IMR-90 (cell line): Measurements from ENCODE around the gene AHI1. TPM values are rescaled to one million over a fixed set of nuclear protein-coding genes. Genes with fewer than 3 reads are reported as not detected.

Experiments used
- ATAC-seq: fragments of 200-7000 bp; cut with Tn5 transposase; 2 replicates; pipeline ENCODE4 v1.9.1; 2020; ENCODE audit warnings: low read depth, mild to moderate bottlenecking, moderate library complexity
- BruUV-seq: library from RNA; stranded (reverse); fragments of 400-500 nt; replicated peaks from 2 replicates; lab custom pipeline; 2021; lab: Mats Ljungman, UMichigan
- CTCF ChIA-PET: fragments of 300-600 bp; formaldehyde crosslinking; extraction: SDS; loops from one replicate; lab custom pipeline; 2021; ENCODE audit warnings: antibody characterized with exemption; lab: Yijun Ruan, JAX
- POLR2A ChIA-PET: fragments of 300-600 bp; sonication (Branson Sonifier 250); formaldehyde crosslinking; loops from one replicate; lab custom pipeline; 2022; ENCODE audit warnings: antibody characterized with exemption; ENCODE audit not compliant: unreplicated experiment; lab: Charles Lee
- DNase-seq: peaks from one replicate; pipeline ENCODE4 v3.0.0; 2013
- H2AFZ ChIP-seq: replicated peaks from 2 replicates; pipeline ENCODE3; 2013; ENCODE audit warnings: low read length, mild to moderate bottlenecking; ENCODE audit not compliant: poor library complexity
- H2AK5ac ChIP-seq: 2 replicates; pipeline ENCODE4 v1.6.1; 2013; ENCODE audit warnings: low read depth, low read length, inconsistent platforms
- H2AK9ac ChIP-seq: replicated peaks from 2 replicates; pipeline ENCODE3; 2013; ENCODE audit warnings: mild to moderate bottlenecking, low read depth, low read length, moderate library complexity; ENCODE audit not compliant: poor library complexity
- H2BK120ac ChIP-seq: 2 replicates; pipeline ENCODE4 v1.6.1; 2013; ENCODE audit warnings: low read depth, low read length, inconsistent platforms
- H2BK15ac ChIP-seq: 3 replicates; pipeline ENCODE4 v1.6.1; 2013; ENCODE audit warnings: low read depth, low read length, inconsistent platforms
- H2BK20ac ChIP-seq: 2 replicates; pipeline ENCODE4 v1.6.1; 2013; ENCODE audit warnings: low read depth, mild to moderate bottlenecking, inconsistent platforms, low read length, moderate library complexity
- H2BK5ac ChIP-seq: 2 replicates; pipeline ENCODE4 v1.6.1; 2013; ENCODE audit warnings: mild to moderate bottlenecking, low read depth, low read length, inconsistent platforms; ENCODE audit not compliant: poor library complexity, severe bottlenecking
- H3K14ac ChIP-seq: replicated peaks from 2 replicates; pipeline ENCODE4 v1.6.1; 2013; ENCODE audit warnings: low read depth, low read length, inconsistent platforms
- H3K18ac ChIP-seq: 2 replicates; pipeline ENCODE4 v1.6.1; 2013; ENCODE audit warnings: low read depth, low read length, control low read depth
- H3K23ac ChIP-seq: 2 replicates; pipeline ENCODE4 v1.6.1; 2013; ENCODE audit warnings: low read depth, low read length, inconsistent platforms
- H3K27ac ChIP-seq: 2 replicates; pipeline ENCODE4 v1.5.1; 2013; ENCODE audit warnings: mild to moderate bottlenecking, control low read depth, low read length; ENCODE audit not compliant: insufficient read depth
- H3K27me3 ChIP-seq: 2 replicates; pipeline ENCODE4 v1.6.1; 2013; ENCODE audit warnings: low read length; ENCODE audit not compliant: control insufficient read depth, insufficient read depth
- H3K36me3 ChIP-seq: 2 replicates; pipeline ENCODE4 v1.6.1; 2013; ENCODE audit warnings: low read length, mixed read lengths; ENCODE audit not compliant: control insufficient read depth, insufficient read depth
- H3K4ac ChIP-seq: 2 replicates; pipeline ENCODE4 v1.6.1; 2013; ENCODE audit warnings: low read depth, low read length, inconsistent platforms
- H3K4me1 ChIP-seq: 2 replicates; pipeline ENCODE4 v1.6.1; 2013; ENCODE audit warnings: low read length, mixed read lengths; ENCODE audit not compliant: control insufficient read depth, insufficient read depth
- H3K4me2 ChIP-seq: 2 replicates; pipeline ENCODE4 v1.6.1; 2013; ENCODE audit warnings: low read depth, mild to moderate bottlenecking, control low read depth, low read length, moderate library complexity
- H3K4me3 ChIP-seq: 2 replicates; pipeline ENCODE4 v1.5.1; 2013; ENCODE audit warnings: low read depth, mild to moderate bottlenecking, control low read depth, low read length, moderate library complexity; ENCODE audit not compliant: insufficient read depth
- H3K56ac ChIP-seq: 2 replicates; pipeline ENCODE4 v1.6.1; 2013; ENCODE audit warnings: low read length, inconsistent platforms; ENCODE audit not compliant: insufficient read depth; ENCODE audit errors: extremely low read depth
- H3K79me1 ChIP-seq, 2 experiments: 2 replicates each; pipeline ENCODE4 v1.6.1; 2013; ENCODE audit warnings: low read length in 2 of 2, inconsistent platforms in 1 of 2, low read depth in 1 of 2
- H3K9ac ChIP-seq: 2 replicates; pipeline ENCODE4 v1.6.1; 2013; ENCODE audit warnings: low read depth, low read length, control low read depth
- H3K9me1 ChIP-seq: 2 replicates; pipeline ENCODE4 v1.6.1; 2013; ENCODE audit warnings: low read length, inconsistent platforms; ENCODE audit not compliant: insufficient read depth
- H3K9me3 ChIP-seq: 2 replicates; pipeline ENCODE4 v1.6.1; 2013; ENCODE audit warnings: low read length; ENCODE audit not compliant: control insufficient read depth, insufficient read depth
- H4K20me1 ChIP-seq: 2 replicates; pipeline ENCODE4 v1.6.1; 2013; ENCODE audit warnings: low read length, inconsistent platforms; ENCODE audit not compliant: insufficient read depth
- H4K5ac ChIP-seq: 2 replicates; pipeline ENCODE4 v1.6.1; 2013; ENCODE audit warnings: mild to moderate bottlenecking, low read depth, low read length, control low read depth
- H4K8ac ChIP-seq, 2 experiments: 2 replicates each; pipeline ENCODE4 v1.6.1; 2013; ENCODE audit warnings: low read depth in 2 of 2, low read length in 2 of 2, control low read depth in 1 of 2, inconsistent platforms in 1 of 2
- H4K91ac ChIP-seq: 2 replicates; pipeline ENCODE4 v1.6.1; 2013; ENCODE audit warnings: low read depth, low read length, inconsistent platforms; ENCODE audit not compliant: insufficient read depth
- BHLHE40 ChIP-seq: fragments of 150-350 bp; IDR thresholded peaks from 2 replicates; pipeline ENCODE4 v1.6.1; 2016; ENCODE audit warnings: mild to moderate bottlenecking, low read depth, low read length
- MXI1 ChIP-seq: IDR thresholded peaks from 2 replicates; pipeline ENCODE4 v1.6.1; 2012; ENCODE audit warnings: low read depth, mild to moderate bottlenecking, low read length, moderate library complexity, borderline replicate concordance
- NFE2L2 ChIP-seq: fragments of 150-350 bp; IDR thresholded peaks from 2 replicates; pipeline ENCODE4 v1.6.1; 2016; ENCODE audit warnings: low read depth, mild to moderate bottlenecking, low read length
- POLR2A ChIP-seq: IDR thresholded peaks from 2 replicates; pipeline ENCODE4 v1.6.1; 2012; ENCODE audit warnings: mild to moderate bottlenecking, low read depth, low read length
- RFX5 ChIP-seq: IDR thresholded peaks from 2 replicates; pipeline ENCODE4 v1.8.0; 2012; ENCODE audit warnings: low read depth, mild to moderate bottlenecking, low read length, moderate library complexity
- USF2 ChIP-seq: fragments of 150-350 bp; IDR thresholded peaks from 2 replicates; pipeline ENCODE4 v1.6.1; 2017; ENCODE audit warnings: mild to moderate bottlenecking, antibody characterized with exemption, low read length, low read depth
- WGBS, 2 experiments: methylation state at CpG; one replicate each; pipeline versions ENCODE4 v1.1.5 to v1.1.7; 2013; ENCODE audit warnings: missing lambda C conversion rate in 2 of 2; ENCODE audit not compliant: insufficient read length in 1 of 2; ENCODE audit errors: extremely low coverage in 2 of 2; 5-methylcytosine and 5-hydroxymethylcytosine counted together
- dilution Hi-C: fragments of 300-500 bp; cut with HindIII; formaldehyde crosslinking; loops from one replicate; pipeline ENCODE4 v1.14.3; 2018; ENCODE audit warnings: low sequenced_read_pairs; ENCODE audit not compliant: unreplicated experiment
- in situ Hi-C: fragments of 300-500 bp; cut with MboI; formaldehyde crosslinking; loops from 3 replicates; pipeline ENCODE4 v1.14.3; 2019; ENCODE audit warnings: low sequenced_read_pairs, inconsistent platforms, mixed read lengths
- intact Hi-C: fragments of 100-400 bp; cut with micrococcal nuclease; formaldehyde crosslinking; loops from 2 replicates; pipeline ENCODE4 v1.10.0; 2022
- polyA plus RNA-seq, 3 experiments: library from polyadenylated mRNA; depleted of rRNA; stranded (reverse); fragments of >200 nt; gene quantifications; 2 replicates each; pipeline ENCODE4 v1.2.3, GENCODE V29; 2012; ENCODE audit warnings: low replicate concordance in 1 of 3
- total RNA-seq: library from RNA; depleted of rRNA; stranded (reverse); fragments of >200 nt; gene quantifications from 2 replicates; pipeline ENCODE4 v1.2.3, GENCODE V29; 2012
- TF ChIP-seq, protein P1 (sequence below): fragments of 150-350 bp; IDR thresholded peaks from 2 replicates; pipeline ENCODE4 v1.6.1; 2016; ENCODE audit warnings: low read depth, mild to moderate bottlenecking, low read length, moderate library complexity, borderline replicate concordance

Gene AHI1
- total and polyA plus RNA-seq, 2 of the 4 experiments (the other 2 are of a cell fraction): 9.5 to 19.4 TPM

DNA sequence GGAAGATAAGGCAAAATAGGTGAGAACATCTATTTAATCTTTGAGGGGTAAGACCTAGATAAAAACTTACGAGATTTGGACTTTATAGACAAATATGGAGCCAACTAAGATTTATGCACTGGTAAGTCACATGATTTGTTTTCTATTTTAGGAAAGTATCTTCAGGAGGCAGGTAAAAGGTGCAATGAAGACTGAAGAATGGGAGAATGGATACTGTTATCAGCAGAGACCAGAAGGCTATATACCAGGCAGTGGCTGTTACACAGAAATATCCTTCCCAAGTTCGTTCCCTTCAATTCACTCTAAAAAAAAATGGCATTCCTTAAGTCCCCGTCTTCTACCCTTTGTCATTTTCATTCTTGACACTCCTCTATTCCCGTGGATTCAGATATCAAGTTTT is 192.7 kb downstream of the AHI1 start:
- H3K56ac ChIP-seq: no peak overlapping the region
- BruUV-seq: no TSS peak
- H3K9me3 ChIP-seq: no peaks in the 10 kb centered on the region
- no peak overlapping the region for H4K8ac ChIP-seq
- no peak overlapping the region for H3K14ac ChIP-seq
- no peak overlapping the region for H3K4me3 ChIP-seq
- no peak overlapping the region for H4K5ac ChIP-seq
- no peak overlapping the region for H2BK120ac ChIP-seq
- in situ Hi-C loops (no loop called here), intact Hi-C loops (no loop called here), dilution Hi-C loops (no loop called here)
- H3K4me2 ChIP-seq: no peak overlapping the region
- no peak overlapping the region for H3K27ac ChIP-seq
- H3K27me3 ChIP-seq: no peaks in the 10 kb centered on the region
- CTCF ChIA-PET: no interaction called here
- H2AK9ac ChIP-seq: no peak overlapping the region
- H2BK5ac ChIP-seq: no peak overlapping the region
- no peak overlapping the region for H2AFZ ChIP-seq
- no peak overlapping the region for H3K4ac ChIP-seq
- POLR2A ChIA-PET: no interaction called here
- H3K18ac ChIP-seq: no peak overlapping the region
- H4K91ac ChIP-seq: no peak overlapping the region
- no peaks in the 10 kb centered on the region for H4K20me1 ChIP-seq
- H3K9ac ChIP-seq: no peak overlapping the region
- H3K4me1 ChIP-seq: no peaks in the 10 kb centered on the region
- no peak overlapping the region for H2AK5ac ChIP-seq
- DNase-seq: no peak
- 92% methylated on average over 2 of the region's 4 CpGs; no CpG with 5 or more reads in 1 of the 2 experiments for WGBS, 2 experiments
- H3K9me1 ChIP-seq: no peaks in the 10 kb centered on the region; the same call in 1 of the 2 replicates
- H3K36me3 ChIP-seq: peaks cover 5% of the 10 kb centered on the region; the same call in 1 of the 2 replicates
- H2BK20ac ChIP-seq: no peak overlapping the region
- no peak for ATAC-seq
- H3K23ac ChIP-seq: no peak overlapping the region
- no peaks in the 10 kb centered on the region for H3K79me1 ChIP-seq
- no peak overlapping the region for H2BK15ac ChIP-seq
- TF ChIP-seq RFX5: no peak
- no peak for TF ChIP-seq POLR2A
- TF ChIP-seq, protein P1, sequence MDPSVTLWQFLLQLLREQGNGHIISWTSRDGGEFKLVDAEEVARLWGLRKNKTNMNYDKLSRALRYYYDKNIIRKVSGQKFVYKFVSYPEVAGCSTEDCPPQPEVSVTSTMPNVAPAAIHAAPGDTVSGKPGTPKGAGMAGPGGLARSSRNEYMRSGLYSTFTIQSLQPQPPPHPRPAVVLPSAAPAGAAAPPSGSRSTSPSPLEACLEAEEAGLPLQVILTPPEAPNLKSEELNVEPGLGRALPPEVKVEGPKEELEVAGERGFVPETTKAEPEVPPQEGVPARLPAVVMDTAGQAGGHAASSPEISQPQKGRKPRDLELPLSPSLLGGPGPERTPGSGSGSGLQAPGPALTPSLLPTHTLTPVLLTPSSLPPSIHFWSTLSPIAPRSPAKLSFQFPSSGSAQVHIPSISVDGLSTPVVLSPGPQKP: no peak
- TF ChIP-seq MXI1: no peak
- TF ChIP-seq USF2: no peak
- TF ChIP-seq NFE2L2: no peak
- no peak for TF ChIP-seq BHLHE40
